ENCODE measurements around the gene TCEAL3. TPM values are rescaled to one million over a fixed set of nuclear protein-coding genes. Genes with fewer than 3 reads are reported as not detected.
"Not testable (repeated sequence)": the region's sequence is repeated elsewhere in the genome, so short reads cannot be mapped to it uniquely, and the experiment has no call there.

The TCEAL3 gene
- total RNA-seq, 2 donors from 2014 or later: 21.4 to 21.8 TPM

- H3K4me1 ChIP-seq: no peaks in the 10 kb centered on the region
- intact Hi-C loops (cut with DNase I): no loop called here
- no peak for ATAC-seq
- H3K36me3 ChIP-seq (replicated peaks in 1 of 2; ENCODE audit: insufficient read depth in 1 of 2, low read depth in 2 of 2): no peaks in the 10 kb centered on the region
- TF ChIP-seq, protein P1, sequence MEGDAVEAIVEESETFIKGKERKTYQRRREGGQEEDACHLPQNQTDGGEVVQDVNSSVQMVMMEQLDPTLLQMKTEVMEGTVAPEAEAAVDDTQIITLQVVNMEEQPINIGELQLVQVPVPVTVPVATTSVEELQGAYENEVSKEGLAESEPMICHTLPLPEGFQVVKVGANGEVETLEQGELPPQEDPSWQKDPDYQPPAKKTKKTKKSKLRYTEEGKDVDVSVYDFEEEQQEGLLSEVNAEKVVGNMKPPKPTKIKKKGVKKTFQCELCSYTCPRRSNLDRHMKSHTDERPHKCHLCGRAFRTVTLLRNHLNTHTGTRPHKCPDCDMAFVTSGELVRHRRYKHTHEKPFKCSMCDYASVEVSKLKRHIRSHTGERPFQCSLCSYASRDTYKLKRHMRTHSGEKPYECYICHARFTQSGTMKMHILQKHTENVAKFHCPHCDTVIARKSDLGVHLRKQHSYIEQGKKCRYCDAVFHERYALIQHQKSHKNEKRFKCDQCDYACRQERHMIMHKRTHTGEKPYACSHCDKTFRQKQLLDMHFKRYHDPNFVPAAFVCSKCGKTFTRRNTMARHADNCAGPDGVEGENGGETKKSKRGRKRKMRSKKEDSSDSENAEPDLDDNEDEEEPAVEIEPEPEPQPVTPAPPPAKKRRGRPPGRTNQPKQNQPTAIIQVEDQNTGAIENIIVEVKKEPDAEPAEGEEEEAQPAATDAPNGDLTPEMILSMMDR (IDR thresholded peaks at IDR 0.05): no peak
- TF ChIP-seq POLR2A (IDR thresholded peaks at IDR 0.05): no peak
- H3K4me3 ChIP-seq: no peak overlapping the region
- WGBS, 2 donors: 75 to 86% methylated on average over 1 of the region's 1 CpG
- no peaks in the 10 kb centered on the region for H3K27me3 ChIP-seq
- no peaks in the 10 kb centered on the region for H3K9me3 ChIP-seq
- no peak overlapping the region for H3K27ac ChIP-seq
- DNase-seq: no peak
Observed at GRCh38 chrX:103647630-103648029, 39.9 kb downstream of the TCEAL3 start.

- Histone ChIP-seq H3K4me1 (no peaks in the 10 kb centered on the region), H3K27ac (no peak overlapping the region), H3K9me3 (no peaks in the 10 kb centered on the region), H3K27me3 (no peaks in the 10 kb centered on the region), H3K4me3 (no peak overlapping the region), H3K36me3 (replicated peaks in 1 of 2; ENCODE audit: insufficient read depth in 1 of 2, low read depth in 2 of 2) (no peaks in the 10 kb centered on the region)
- intact Hi-C loops (cut with DNase I): no loop called here
- ATAC-seq (no peak), DNase-seq (no peak)
- TF ChIP-seq, protein P1 (IDR thresholded peaks at IDR 0.05): no peak
- no peak for TF ChIP-seq POLR2A (IDR thresholded peaks at IDR 0.05)
- WGBS, 2 donors: 79 to 88% methylated on average over 2 of the region's 2 CpGs
Observed at GRCh38 chrX:103651151-103651773, 43.5 kb downstream of the TCEAL3 start.

- H3K4me3 ChIP-seq; H3K27me3 ChIP-seq; H3K36me3 ChIP-seq (replicated peaks in 1 of 2; ENCODE audit: insufficient read depth in 1 of 2, low read depth in 2 of 2); H3K27ac ChIP-seq; DNase-seq; intact Hi-C loops (cut with DNase I); ATAC-seq; H3K4me1 ChIP-seq; H3K9me3 ChIP-seq: not testable (repeated sequence)
- 81 to 91% methylated on average over 5 to 7 of the region's 7 CpGs for WGBS, 2 donors
Observed at GRCh38 chrX:103655230-103656000, 47.7 kb downstream of the TCEAL3 start.

DNA sequence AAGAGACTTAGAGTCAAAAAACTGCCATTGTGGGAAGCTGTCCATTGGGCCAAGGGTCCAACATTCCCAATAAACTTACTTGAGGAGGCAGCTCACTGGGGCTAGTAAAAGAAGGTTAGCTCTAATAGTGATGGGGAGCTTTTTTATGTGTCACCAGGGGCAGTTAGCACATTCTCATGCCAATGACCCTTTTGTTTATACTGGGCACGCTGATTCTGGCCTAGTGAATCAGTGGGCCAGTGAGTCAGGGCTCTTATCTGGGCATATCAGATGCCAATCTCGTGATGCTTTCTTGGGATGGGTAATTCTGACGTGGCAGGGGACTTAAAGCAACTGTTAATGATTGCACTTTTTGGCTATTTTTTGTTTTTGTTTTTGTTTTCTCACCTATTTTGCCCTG, 48.9 kb downstream of the TCEAL3 start:
- intact Hi-C loops (cut with DNase I): no loop called here
- Histone ChIP-seq H3K36me3 (replicated peaks in 1 of 2; ENCODE audit: insufficient read depth in 1 of 2, low read depth in 2 of 2) (no peaks in the 10 kb centered on the region), H3K4me1 (no peaks in the 10 kb centered on the region), H3K27me3 (no peaks in the 10 kb centered on the region), H3K27ac (no peak overlapping the region), H3K4me3 (no peak overlapping the region), H3K9me3 (no peaks in the 10 kb centered on the region)
- WGBS, 2 donors: 70 to 79% methylated on average over 3 of the region's 3 CpGs
- ATAC-seq (no peak), DNase-seq (no peak)
- TF ChIP-seq, protein P1 (IDR thresholded peaks at IDR 0.05): no peak
- TF ChIP-seq POLR2A (IDR thresholded peaks at IDR 0.05): no peak

DNA sequence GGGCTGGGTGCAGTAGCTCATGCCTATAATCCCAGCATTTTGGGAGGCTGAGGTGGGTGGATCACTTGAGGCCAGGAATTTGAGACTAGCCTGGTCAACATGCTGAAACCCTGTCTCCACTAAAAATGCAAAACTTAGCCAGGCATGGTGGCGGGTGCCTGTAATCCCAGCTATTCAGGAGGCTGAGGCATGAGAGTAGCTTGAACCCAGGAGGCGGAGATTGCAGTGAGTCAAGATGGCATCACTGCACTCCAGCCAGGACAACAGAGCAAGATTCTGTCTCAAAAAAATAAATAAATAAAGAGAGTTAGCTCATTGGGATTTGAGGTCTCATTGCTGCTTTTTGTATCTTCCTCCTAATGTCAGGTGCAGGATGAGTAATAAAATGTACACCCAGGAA, 49.3 kb downstream of the TCEAL3 start:
- ATAC-seq; H3K36me3 ChIP-seq (replicated peaks in 1 of 2; ENCODE audit: insufficient read depth in 1 of 2, low read depth in 2 of 2); intact Hi-C loops (cut with DNase I); H3K27me3 ChIP-seq; H3K27ac ChIP-seq; DNase-seq; H3K4me1 ChIP-seq; H3K9me3 ChIP-seq; H3K4me3 ChIP-seq: not testable (repeated sequence)
- 100% methylated on average over 2 of the region's 2 CpGs for WGBS, 2 donors
